ENCODE measurements around the gene NQO2. TPM values are rescaled to one million over a fixed set of nuclear protein-coding genes. Genes with fewer than 3 reads are reported as not detected.

Gene NQO2
- total and polyA plus RNA-seq, 2 of the 13 experiments (the other 11 are each of a cell fraction or from before 2014, with no cell fraction given), result 32.2 to 56.5 TPM

DNA sequence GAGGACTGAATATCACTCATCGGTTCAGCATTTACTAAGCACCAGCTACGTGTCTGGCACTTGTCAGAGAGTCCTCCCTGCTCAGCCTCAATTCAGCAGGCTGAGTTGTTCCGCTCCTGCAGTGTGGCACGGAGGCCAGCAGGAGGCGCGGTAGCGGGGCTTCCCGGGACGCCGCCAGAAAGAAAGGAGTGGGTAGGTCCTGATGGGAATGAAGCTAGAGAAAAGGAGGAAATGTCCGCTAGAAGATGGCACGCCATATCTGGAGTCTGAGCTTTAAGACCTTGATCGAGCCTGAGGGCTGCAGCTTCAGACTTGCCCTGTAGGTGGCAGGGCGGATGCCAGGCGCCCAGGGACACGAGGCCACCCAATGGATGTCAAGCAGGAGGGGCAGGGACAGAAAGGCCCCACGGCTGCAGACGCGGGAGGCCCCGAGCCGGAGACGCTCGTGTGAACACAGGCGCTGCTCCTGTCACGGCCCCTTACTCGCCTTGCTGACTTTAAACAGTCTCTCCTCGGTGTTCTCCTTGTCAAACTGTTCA is 47.1 kb upstream of the NQO2 start (continued):
- TF ChIP-seq, protein P1, sequence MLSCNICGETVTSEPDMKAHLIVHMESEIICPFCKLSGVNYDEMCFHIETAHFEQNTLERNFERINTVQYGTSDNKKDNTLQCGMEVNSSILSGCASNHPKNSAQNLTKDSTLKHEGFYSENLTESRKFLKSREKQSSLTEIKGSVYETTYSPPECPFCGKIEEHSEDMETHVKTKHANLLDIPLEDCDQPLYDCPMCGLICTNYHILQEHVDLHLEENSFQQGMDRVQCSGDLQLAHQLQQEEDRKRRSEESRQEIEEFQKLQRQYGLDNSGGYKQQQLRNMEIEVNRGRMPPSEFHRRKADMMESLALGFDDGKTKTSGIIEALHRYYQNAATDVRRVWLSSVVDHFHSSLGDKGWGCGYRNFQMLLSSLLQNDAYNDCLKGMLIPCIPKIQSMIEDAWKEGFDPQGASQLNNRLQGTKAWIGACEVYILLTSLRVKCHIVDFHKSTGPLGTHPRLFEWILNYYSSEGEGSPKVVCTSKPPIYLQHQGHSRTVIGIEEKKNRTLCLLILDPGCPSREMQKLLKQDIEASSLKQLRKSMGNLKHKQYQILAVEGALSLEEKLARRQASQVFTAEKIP (CRISPR knock-in tag; IDR thresholded peaks at IDR 0.05; ENCODE audit: borderline replicate concordance), result no peak
- TF ChIP-seq BRF2 (CRISPR knock-in tag; IDR thresholded peaks at IDR 0.05), result no peak
- TF ChIP-seq ZNF614 (CRISPR knock-in tag; IDR thresholded peaks at IDR 0.05; ENCODE audit: borderline replicate concordance), result peak; percentile 75; the same call in 1 of the 2 replicates
- no peak for TF ChIP-seq GABPA (IDR thresholded peaks at IDR 0.05; ENCODE audit: low read depth, low read length)
- TF ChIP-seq GABPA (CRISPR knock-in tag; IDR thresholded peaks at IDR 0.05; ENCODE audit: low read depth), result peak; percentile 11; the same call in 1 of the 2 replicates
- TF ChIP-seq TOE1 (CRISPR knock-in tag; IDR thresholded peaks at IDR 0.05), result 0 out of 2 replicates have a peak, but pooled peaks have one; percentile 38
- TF ChIP-seq, protein P2, sequence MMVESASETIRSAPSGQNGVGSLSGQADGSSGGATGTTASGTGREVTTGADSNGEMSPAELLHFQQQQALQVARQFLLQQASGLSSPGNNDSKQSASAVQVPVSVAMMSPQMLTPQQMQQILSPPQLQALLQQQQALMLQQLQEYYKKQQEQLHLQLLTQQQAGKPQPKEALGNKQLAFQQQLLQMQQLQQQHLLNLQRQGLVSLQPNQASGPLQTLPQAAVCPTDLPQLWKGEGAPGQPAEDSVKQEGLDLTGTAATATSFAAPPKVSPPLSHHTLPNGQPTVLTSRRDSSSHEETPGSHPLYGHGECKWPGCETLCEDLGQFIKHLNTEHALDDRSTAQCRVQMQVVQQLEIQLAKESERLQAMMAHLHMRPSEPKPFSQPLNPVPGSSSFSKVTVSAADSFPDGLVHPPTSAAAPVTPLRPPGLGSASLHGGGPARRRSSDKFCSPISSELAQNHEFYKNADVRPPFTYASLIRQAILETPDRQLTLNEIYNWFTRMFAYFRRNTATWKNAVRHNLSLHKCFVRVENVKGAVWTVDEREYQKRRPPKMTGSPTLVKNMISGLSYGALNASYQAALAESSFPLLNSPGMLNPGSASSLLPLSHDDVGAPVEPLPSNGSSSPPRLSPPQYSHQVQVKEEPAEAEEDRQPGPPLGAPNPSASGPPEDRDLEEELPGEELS (CRISPR knock-in tag; IDR thresholded peaks at IDR 0.05), result peak; percentile 66; the same call in 1 of the 2 replicates
- no peak; the same call in 1 of the 2 replicates for TF ChIP-seq NCOA2 (CRISPR knock-in tag; IDR thresholded peaks at IDR 0.05)
- TF ChIP-seq ZNF563 (CRISPR knock-in tag; IDR thresholded peaks at IDR 0.05), result no peak
- TF ChIP-seq YEATS4 (CRISPR knock-in tag; IDR thresholded peaks at IDR 0.05; ENCODE audit: borderline replicate concordance), result peak; percentile 67; the same call in 1 of the 2 replicates
- TF ChIP-seq, protein P3, sequence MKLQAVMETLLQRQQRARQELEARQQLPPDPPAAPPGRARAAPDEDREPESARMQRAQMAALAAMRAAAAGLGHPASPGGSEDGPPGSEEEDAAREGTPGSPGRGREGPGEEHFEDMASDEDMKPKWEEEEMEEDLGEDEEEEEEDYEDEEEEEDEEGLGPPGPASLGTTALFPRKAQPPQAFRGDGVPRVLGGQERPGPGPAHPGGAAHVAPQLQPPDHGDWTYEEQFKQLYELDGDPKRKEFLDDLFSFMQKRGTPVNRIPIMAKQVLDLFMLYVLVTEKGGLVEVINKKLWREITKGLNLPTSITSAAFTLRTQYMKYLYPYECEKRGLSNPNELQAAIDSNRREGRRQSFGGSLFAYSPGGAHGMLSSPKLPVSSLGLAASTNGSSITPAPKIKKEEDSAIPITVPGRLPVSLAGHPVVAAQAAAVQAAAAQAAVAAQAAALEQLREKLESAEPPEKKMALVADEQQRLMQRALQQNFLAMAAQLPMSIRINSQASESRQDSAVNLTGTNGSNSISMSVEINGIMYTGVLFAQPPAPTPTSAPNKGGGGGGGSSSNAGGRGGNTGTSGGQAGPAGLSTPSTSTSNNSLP (IDR thresholded peaks at IDR 0.05; ENCODE audit: low read depth, low read length), result no peak
- no peak for TF ChIP-seq U2AF2 (IDR thresholded peaks at IDR 0.05; ENCODE audit: low read depth, low read length)
- TF ChIP-seq KMT2B (CRISPR knock-in tag; IDR thresholded peaks at IDR 0.05), result peak; percentile 52; the same call in 1 of the 2 replicates
- TF ChIP-seq SOX5 (CRISPR knock-in tag; IDR thresholded peaks at IDR 0.05; ENCODE audit: borderline replicate concordance), result peak; percentile 63
- TF ChIP-seq, protein P4, sequence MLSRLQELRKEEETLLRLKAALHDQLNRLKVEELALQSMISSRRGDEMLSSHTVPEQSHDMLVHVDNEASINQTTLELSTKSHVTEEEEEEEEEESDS (CRISPR knock-in tag; IDR thresholded peaks at IDR 0.05; ENCODE audit: borderline replicate concordance), result no peak
- TF ChIP-seq ZNF550 (CRISPR knock-in tag; IDR thresholded peaks at IDR 0.05; ENCODE audit: borderline replicate concordance), result 0 out of 2 replicates have a peak, but pooled peaks have one; percentile 46
- no peak; the same call in 1 of the 2 replicates for TF ChIP-seq ZNF878 (CRISPR knock-in tag; IDR thresholded peaks at IDR 0.05)
- no peak for TF ChIP-seq TEF (CRISPR knock-in tag; IDR thresholded peaks at IDR 0.05)
- peak; percentile 88; the same call in 1 of the 2 replicates for TF ChIP-seq POGK (CRISPR knock-in tag; conservative IDR thresholded peaks at IDR 0.05)
- peak; percentile 36; the same call in 1 of the 2 replicates for TF ChIP-seq TOPORS (CRISPR knock-in tag; IDR thresholded peaks at IDR 0.05)
